ENCODE results near the gene KDSR.
A peak's percentile ranks its signal among the peaks of the same experiment; 100 is the strongest.

KDSR gene

DNA sequence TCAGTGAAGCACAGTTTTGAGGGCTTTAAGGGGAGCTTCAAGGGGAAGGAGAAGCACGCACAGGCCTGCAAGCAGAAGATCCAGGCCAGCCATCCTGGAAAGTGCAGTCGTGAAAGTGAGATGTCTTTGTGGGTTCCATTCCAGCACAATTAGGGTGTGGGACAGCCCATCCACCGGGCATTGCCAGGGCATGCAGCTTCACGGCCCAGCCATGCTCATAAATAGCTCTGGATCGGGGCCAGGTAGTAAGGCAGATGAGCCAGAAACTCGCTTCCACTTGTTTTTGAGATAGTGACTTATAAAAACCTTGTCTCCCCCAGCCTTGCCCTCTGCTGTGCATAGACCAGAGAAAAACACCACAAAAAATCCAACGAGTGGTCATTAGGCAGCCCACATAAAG is 21.0 kb downstream of the KDSR start:
- TF ChIP-seq, protein P1, sequence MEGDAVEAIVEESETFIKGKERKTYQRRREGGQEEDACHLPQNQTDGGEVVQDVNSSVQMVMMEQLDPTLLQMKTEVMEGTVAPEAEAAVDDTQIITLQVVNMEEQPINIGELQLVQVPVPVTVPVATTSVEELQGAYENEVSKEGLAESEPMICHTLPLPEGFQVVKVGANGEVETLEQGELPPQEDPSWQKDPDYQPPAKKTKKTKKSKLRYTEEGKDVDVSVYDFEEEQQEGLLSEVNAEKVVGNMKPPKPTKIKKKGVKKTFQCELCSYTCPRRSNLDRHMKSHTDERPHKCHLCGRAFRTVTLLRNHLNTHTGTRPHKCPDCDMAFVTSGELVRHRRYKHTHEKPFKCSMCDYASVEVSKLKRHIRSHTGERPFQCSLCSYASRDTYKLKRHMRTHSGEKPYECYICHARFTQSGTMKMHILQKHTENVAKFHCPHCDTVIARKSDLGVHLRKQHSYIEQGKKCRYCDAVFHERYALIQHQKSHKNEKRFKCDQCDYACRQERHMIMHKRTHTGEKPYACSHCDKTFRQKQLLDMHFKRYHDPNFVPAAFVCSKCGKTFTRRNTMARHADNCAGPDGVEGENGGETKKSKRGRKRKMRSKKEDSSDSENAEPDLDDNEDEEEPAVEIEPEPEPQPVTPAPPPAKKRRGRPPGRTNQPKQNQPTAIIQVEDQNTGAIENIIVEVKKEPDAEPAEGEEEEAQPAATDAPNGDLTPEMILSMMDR (IDR thresholded peaks at IDR 0.05; ENCODE audit: extremely low read depth, missing control alignments) = no peak
- DNase-seq (ENCODE audit: low spot score) = no peak

DNA sequence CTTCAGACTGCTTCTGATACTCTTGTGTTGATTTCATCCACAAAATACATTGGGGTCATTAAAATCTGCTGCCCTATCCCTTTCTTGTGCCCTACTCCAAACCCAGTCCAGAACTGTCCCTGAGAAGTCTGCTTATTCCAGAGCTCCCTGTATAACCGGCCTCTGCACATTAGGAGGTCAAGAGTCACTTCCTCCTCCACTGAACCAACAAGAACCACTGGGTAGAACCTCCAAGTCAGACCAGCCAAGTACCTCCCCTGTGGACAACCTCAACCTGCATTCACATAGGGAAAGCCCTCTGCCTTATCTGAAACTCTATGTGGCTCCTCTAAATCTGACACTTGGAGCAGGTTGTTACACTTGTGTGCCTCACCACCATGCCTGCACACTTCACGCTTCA is 22.1 kb downstream of the KDSR start:
- TF ChIP-seq, protein P1 (IDR thresholded peaks at IDR 0.05; ENCODE audit: extremely low read depth, missing control alignments) = no peak
- DNase-seq (ENCODE audit: low spot score) = no peak

DNA sequence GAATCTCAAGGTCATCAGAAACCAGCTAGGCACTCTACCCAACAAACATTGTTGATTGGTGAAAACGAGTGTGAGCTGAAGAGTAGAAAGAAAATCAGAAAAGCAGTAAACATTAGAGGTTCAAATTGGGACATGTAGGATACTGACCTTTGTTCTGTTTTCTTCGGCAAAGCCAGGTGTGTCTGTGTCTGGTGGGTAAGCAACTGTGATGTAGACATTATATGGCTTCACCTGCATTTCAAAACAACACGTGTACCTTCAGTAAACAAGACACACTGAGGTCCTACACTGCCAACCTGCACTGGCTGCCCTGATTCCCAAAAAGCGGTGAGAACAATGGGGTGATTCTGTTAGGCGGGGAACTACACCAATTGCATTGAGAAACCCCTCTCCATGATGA is 22.7 kb downstream of the KDSR start:
- no peak for DNase-seq (ENCODE audit: low spot score)
- TF ChIP-seq, protein P1 (IDR thresholded peaks at IDR 0.05; ENCODE audit: extremely low read depth, missing control alignments) = no peak

DNA sequence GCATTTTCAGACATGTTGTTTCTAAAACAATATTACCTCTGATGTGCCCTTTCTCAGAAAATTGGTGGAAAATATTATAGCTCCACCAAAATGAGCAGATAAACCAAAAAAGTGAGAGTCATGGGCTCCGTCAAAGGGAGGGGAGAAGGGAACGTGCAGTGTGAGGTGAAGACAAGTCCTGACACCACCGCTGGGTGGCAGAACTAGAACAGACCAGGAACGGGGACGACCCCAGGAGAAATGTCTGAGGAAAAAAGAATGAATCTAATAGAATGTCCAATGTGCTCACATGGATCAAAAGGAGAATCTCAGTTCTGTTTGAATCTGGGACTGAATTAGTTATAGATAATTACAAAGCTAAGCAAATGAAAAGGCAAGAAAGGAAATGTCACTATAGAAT is 24.8 kb downstream of the KDSR start:
- DNase-seq (ENCODE audit: low spot score) = peak; percentile 64
- TF ChIP-seq, protein P1 (IDR thresholded peaks at IDR 0.05; ENCODE audit: extremely low read depth, missing control alignments) = peak; percentile 66

DNA sequence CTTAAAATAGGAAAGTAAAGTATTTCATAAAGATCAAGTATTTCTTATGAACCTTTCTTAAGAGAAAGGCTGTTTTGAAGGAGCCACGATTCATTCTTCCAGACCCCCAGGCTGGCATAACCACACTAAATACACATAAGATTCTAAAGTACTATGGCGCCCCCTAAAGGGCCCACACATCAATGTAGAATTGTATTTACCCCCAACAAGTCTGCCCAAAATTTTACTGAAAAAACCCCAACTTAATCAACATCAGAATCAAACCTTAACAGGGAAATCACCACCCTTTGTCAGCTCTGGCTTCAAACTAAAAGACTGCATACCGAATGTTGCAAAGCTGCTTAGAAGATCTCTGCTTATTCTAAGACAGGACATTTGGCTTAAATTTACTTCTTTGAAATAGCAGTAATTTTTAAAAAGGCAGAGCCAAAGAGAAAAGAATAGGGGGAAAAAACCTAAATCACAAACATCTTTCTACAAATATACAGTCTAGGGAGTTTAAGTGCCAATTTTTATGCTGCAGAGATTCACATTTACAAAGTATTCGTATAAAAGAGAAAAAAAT is 27.0 kb downstream of the KDSR start:
- TF ChIP-seq, protein P1 (IDR thresholded peaks at IDR 0.05; ENCODE audit: extremely low read depth, missing control alignments) = no peak
- no peak for DNase-seq (ENCODE audit: low spot score)

DNA sequence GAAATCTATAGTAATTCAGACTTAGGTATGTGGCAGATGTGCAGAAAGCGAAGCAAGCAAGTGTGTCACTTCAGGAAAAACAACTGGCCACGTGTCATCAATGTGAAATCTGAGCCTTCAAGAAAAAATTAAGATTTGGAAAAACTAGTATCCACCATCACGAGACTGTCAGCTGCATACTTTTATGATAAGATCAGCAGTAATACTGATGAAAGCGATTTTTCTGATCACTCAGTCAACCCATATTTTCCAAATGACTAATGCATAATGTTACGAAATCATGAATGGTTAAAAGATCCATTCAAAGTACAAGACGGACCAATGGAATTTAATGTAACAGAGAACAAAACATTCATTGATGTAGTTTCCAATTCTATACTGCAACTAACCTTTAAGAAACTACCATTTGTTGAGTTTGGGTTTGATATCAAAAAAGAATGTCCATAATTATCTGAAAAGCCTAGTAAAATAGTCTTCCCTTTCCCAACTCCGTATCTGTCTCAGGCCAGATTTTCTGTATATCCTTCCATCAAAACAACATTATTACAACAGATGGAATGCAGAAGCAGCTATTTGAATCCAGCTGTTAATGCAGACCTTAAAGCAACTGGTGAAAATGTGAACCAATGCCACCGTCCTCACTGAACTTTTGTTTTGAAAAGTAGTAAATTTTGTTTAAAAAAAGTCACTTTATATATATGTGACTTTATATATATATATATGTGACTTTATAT is 30.5 kb downstream of the KDSR start:
- no peak for DNase-seq (ENCODE audit: low spot score)
- TF ChIP-seq, protein P1 (IDR thresholded peaks at IDR 0.05; ENCODE audit: extremely low read depth, missing control alignments) = no peak

DNA sequence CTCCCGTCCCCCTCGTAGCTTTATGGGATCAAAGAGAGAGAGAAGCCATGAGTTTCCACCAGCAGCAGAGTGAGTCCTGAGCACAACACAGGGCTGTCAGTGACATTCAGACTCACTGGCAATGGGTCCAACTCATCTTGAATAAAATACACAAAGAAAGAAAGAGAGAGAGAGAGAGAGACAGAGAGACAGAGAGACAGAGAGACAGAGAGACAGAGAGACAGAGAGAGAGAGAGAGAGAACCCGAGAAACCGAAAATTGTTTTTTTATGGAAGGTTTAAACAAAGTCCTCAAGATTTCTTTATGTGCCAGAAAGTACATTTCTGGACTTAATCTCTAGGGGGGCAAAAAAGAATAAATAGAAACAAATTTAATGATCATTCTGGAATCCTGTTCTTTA is 35.9 kb downstream of the KDSR start:
- TF ChIP-seq, protein P1 (IDR thresholded peaks at IDR 0.05; ENCODE audit: extremely low read depth, missing control alignments) = no peak

More for the DNA sequence above, 35.9 kb downstream of the KDSR start:
- no peak for DNase-seq (ENCODE audit: low spot score)

Data from GM20000 (cell line).